GM12874 (cell line): ENCODE data around the gene C20orf141.

Source experiments
- TF ChIP-seq, protein P1 (sequence below): IDR thresholded peaks from 2 replicates; pipeline ENCODE4 v1.5.1; 2011; ENCODE audit warnings: low read depth, mild to moderate bottlenecking, control low read depth, low read length, moderate library complexity; ENCODE audit not compliant: insufficient read depth

The C20orf141 gene

DNA sequence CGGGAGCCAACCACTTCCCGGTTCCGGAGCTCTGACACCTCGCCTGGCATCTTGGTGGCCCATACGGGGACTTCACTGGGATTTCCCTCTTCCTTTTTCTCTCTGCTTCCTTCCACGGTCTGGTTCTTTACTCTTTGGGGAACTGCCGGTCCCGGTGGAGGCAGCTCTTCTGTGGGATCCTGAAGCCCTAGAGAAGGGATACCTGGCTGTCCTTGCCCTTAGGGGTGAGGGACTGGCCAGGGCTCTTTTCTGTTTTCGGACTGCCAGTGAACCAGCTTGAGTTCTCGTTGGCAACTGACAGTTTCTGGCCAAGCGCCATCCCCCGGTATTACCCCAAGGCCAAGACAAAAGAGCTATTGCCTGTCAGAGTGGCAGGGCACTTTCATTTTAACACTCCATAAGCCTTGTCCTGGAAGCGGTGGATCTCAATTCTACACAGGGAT is 13.5 kb upstream of the C20orf141 start:
- TF ChIP-seq, protein P1, sequence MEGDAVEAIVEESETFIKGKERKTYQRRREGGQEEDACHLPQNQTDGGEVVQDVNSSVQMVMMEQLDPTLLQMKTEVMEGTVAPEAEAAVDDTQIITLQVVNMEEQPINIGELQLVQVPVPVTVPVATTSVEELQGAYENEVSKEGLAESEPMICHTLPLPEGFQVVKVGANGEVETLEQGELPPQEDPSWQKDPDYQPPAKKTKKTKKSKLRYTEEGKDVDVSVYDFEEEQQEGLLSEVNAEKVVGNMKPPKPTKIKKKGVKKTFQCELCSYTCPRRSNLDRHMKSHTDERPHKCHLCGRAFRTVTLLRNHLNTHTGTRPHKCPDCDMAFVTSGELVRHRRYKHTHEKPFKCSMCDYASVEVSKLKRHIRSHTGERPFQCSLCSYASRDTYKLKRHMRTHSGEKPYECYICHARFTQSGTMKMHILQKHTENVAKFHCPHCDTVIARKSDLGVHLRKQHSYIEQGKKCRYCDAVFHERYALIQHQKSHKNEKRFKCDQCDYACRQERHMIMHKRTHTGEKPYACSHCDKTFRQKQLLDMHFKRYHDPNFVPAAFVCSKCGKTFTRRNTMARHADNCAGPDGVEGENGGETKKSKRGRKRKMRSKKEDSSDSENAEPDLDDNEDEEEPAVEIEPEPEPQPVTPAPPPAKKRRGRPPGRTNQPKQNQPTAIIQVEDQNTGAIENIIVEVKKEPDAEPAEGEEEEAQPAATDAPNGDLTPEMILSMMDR: no peak

DNA sequence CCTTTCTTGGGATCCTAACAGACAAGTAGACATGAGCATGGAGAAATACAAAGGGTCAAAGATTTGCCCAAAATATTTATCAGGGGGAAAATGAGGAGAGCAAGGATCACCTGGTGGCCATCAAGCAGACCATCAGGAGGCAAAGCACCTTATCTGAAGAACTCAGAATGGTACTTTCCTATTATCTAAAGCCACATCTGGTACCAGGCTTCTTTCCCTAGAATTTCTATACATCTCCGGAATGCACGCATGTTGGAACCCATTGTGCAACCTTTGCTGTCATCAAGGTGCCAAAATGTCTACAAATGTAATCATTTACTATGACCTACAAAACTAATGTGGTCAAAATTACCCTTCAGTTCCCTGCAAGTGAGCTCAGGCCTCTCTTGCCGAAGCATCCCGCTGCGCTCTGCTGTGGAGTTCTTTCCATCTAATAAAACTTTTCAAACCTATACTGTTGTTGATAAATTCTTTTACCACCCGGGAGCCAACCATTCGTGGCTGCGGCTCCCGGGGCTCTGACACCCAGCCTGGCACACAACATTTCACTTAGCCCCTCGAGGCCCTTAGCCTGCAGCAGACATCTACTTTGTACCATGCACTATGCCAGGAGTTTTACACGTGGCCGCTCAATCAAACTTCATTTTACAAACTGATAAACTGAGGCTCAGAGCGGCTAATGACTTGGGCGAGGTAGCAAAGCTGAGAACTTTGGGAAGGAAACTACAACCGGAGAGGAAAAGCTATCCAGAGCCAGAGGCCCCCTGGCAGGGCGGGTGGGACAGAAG is 10.6 kb upstream of the C20orf141 start:
- TF ChIP-seq, protein P1: no peak

DNA sequence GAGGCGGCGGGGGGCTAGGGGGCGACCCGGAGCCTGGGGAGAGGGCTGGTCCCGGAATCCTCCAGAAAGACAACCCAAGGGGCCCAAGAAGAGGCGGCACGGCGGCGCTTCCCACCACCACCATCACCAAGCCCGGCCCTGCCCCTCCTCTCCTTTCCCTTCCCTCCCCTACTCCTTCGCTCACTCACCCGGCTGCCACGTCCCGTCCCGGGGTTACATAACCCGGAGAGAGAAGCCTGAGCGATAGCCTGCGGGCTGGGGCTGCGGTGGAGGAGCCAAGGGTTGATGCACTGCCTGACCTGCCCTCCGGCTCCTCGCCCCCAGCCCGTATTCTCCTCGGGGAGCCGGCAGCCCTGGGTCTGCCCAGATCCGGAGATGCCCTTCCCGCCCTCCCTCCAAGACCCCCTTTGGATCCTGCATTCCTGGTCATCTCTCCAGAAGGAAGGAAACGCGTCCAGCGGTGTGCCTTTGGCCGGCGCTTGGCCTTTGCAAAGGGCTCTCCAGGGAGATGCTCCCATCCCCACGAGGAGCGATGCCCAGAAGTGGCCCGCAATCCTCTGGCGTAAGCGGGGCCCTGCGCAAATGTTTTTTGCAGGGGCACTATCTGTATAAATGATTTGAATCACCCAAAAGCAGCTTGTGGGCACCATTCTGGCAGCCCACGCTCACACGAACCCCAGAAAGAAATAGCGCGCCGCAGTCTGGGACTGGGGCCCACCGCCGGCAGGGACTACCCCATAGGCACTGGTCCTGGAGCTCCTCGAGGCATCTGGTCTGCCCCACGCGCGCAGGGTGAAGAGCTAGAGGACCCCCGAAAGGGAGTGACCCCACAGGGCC is 9.7 kb upstream of the C20orf141 start:
- TF ChIP-seq, protein P1: no peak

DNA sequence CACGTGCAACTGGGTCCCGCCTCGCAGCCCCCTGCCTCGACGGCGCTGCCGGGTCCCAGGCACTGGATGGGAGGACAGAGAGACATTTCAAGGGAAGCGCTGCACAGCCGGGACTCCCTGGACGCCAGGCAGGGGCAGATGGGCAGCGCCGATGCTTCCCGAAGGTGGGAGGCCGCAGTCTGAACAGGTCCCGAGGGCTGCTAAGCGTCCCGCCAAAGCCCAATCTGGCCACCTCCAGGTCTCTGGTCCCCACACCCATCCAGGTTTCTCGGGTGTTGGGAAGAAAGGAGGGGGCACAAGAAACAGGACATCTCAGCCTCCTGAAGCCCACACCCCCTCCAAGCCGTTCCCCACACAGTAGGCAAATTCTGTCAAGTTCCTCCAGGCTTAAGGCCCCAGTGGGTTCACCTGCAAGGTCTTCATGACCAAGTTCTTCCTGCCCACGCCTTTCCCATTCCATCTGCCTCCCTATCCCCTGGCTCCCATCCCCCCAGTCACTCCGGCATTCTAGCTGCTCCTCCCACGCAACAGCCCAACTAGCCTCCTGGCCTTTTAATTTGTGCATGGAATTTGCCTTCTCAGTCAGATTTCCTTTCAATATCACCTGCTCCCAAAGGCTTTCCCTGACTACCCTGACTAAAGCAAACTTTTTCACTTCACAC is 9.0 kb upstream of the C20orf141 start:
- TF ChIP-seq, protein P1: no peak

DNA sequence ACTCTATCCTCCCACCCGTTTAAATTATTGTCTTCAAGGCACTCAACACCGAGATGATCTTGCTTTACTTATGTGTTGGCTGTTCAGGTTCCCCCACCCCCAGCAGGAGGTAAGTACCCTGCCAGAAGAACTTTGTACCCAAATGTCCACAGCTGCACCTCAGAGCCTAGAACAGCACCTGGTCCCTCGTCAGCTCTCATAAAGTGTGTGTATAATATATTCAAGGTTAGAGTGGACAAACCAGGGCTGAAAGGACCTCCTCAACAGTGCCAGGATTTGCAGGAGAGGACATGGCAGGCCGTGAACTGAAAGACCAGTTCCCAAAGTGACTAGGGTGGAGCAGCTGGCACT is 8.5 kb upstream of the C20orf141 start:
- TF ChIP-seq, protein P1: no peak

DNA sequence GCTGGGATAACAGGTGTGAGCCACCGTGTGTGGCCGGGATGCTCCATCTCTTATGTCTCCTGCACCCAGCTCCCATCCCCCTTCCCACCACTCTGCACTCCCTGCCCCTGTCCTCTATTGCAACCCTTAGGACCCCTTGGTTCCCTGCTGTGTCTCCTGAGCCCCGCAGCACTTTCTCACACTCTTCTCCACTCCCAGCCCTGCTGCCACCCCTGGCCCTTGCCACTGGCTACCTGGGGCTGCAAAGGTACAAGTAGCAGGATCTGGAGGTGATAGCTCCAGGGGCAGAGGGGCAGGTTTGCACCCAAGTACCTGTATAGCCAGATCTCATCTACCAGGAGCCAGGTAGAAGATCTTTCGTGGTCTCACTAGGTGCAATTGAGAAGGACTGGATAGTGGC is 7.8 kb upstream of the C20orf141 start:
- TF ChIP-seq, protein P1: no peak

DNA sequence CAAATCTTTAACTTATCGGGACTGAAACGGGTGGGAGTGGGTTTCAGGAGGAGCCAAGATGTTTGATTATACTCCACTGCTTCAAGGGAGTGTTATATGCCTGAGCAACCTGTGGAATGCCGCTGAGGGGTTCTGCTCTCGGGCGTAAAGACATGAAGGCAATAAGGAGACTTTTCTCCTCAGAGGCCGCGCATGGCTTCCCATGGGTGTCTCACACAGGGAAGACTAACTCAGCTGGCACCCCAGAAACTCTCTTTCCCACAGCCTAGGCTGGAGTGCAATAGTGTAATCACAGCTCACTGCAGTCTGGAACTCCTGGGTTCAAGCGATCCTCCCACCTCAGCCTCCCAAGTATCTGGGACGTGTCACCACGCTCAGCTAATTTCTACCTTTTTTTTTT is 5.1 kb upstream of the C20orf141 start:
- TF ChIP-seq, protein P1: no peak
